ENCODE results near the gene MYO6.

MYO6 gene

DNA sequence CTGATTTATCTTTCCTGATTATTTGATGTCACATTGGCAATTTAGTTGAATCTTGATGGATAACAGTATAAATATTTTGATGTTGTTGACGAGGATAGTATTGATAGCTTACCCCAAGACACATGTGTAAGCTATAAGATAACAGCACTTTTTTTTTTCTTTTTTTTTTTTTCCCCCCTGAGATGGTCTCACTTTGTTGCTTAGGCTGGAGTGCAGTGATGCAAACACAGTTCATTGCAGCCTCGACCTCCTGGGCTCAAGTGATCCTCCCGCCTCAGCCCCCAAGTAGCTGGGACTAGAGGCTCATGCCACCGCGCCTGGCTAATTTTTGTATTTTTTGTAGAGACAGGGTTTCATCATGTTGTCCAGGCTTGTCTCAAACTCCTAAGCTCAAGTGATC, 21.8 kb downstream of the MYO6 start:
- no peak for DNase-seq

DNA sequence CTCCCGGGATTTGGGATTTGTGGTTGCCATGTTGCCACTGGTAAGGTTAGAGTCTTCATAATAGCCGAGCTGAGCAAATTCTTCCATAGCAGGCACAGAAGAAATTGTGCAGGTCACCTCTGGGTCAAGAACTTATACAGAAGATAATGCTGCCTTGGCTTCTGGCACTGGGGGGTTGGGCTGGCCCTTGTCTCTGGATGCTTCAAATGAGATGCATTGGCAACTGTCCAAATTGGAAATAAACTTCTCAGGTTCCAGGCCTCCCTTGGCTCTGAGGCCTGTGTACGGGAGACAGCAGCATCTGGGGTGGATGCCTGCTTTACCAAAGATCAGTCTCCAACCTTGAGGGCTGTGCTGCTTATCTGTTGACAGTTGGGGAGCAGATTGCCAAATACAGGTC, 26.2 kb downstream of the MYO6 start:
- DNase-seq = peak; percentile 65

DNA sequence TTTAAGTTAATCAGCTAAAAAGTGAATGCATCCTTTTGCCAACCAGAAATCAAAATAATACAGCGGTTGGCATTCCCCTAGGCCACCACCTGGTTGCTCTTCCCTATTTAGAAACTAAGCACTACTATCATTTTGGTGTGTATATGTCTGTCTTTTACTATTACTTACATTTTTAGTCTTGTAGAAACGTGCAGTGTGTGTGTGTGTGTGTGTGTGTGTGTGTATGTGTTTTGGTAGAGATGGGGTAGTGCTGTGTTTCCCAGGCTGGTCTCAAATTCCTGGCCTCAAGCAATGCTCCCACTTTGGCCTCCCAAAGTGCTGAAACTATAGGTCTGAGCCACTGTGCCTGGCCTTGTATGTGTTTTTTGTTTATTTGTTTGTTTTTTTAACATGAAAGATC, 27.4 kb downstream of the MYO6 start:
- no peak for DNase-seq

DNA sequence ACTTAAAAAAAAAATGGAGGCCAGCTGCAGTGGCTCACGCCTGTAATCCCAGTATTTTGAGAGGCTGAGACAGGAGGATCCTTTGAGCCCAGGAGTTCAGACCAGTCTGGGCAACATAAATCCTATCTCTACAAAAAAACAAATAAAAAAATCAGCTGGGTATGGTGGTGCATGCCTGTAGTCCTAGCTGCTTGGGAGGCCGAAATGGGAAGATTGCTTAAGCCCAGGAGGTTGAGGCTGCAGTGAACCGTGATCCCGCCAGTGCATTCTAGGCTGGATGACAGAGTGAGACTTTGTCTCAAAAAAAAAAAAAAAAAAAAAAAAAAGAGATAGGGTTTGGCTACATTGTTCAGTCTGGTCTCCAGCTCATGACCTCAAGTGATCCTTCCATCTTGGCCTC, 29.7 kb downstream of the MYO6 start:
- DNase-seq = no peak

DNA sequence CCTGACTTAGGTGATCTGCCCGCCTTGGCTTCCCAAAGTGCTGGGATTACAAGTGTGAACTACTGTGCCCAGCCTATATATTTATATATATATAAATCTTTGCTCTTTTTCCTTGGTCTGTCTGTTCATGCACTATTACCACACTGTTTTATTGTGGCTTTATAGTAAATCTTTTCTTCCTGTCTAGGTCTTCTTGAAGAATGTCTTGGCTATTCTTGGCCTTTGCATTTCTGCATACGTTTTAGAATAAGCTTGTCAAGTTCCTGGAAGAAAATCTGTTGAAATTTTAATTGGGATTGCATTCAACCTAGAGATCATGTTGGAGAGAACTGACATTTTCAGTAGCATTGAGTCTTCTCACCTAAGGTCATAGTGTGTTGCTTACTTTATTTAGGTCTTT, 37.1 kb downstream of the MYO6 start:
- DNase-seq = no peak

DNA sequence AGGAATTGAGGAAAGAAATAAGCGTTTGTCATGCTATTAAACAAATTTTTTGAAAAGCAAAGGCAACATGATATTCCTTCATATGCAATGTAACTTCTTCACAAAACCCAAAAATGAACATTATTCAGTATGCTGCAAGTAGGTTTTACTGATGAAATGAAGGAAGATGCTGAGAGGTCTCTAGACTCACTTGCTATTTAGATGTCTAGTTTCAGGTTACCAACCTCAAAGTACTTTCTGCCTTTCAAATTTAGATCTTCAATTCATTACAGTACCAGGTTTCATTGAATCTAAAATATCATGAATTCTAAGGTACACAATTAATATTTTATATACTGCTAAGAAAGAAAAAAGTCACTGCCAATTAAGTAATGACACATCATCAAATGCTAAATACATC, 39.9 kb downstream of the MYO6 start:
- DNase-seq = no peak

DNA sequence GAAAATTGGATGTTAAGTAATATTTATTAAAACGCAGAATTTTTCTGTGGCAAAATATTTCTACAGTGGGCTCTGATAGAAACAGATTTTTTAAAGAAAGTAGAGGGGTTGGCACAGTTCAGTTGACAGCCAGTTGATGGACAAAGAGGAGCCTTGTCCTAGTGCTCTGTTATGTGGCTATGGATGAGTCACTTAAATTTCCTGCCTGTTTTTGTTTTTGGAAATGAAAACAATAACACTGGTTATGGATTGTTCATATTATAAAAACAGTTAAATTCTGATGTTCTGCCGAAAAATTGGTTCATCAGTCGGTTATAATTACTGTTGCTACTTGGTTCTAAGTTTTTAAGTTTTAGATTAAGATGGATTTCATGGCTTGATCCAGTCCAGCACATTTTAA, 42.8 kb downstream of the MYO6 start:
- DNase-seq = no peak

DNA sequence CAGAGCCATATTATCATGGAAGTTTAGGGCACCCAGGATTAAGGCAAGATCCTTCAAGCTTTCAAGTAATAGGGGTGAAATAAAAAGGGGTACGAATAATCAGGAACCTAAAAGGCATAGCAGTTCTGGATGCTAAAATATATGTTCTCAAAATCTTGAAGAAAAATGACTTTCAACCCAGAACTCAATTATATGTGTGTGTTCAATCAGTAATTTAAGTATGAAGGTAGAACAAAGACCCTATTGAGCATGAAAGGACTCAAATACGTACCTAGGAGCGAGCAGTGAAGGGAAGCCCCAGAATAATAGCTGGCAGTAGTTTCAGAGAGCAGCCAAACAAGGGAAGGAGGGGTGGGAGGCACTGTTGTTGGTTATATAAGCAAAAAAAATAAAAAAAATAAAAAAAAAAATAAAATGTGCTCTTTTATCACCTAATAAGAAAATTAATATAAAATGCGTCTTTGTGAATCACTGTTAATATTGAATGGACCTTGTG, 45.4 kb downstream of the MYO6 start:
- no peak for DNase-seq

DNA sequence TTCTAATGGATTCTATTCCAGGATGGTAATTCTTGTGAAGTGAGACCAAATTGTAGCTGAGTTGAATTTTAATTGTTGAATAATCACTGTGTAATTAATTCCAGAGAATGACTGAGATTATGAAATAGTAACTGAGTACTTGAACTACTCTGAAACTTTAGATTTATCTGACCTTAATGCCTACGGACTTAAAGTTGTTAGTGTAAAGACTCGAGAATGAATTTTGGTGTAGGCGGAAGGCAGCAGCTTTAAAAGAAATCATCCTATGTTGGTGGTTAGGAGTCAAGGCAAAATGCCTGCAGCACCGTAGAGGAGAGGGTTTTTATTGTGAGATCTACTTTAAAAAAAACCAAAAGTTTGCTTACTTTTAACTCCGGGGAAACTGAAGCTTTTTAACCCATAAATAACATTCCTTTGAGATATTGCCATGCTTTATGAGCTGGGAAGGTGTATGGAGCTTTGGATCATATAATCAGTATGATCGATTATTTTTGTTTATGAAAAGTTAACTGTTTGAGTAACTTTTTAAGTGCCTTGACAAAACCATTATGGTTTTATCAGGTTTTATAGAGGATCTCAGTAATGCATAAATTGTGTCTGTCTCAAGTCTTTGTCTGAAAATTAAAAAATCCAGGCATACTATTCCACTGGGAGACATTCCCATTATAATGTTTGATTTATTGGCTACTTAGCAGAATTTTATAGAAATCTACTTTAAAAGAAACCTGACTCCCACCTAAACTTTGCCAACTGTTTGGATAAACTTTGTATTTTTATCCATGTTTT, 46.1 kb downstream of the MYO6 start:
- DNase-seq = no peak

DNA sequence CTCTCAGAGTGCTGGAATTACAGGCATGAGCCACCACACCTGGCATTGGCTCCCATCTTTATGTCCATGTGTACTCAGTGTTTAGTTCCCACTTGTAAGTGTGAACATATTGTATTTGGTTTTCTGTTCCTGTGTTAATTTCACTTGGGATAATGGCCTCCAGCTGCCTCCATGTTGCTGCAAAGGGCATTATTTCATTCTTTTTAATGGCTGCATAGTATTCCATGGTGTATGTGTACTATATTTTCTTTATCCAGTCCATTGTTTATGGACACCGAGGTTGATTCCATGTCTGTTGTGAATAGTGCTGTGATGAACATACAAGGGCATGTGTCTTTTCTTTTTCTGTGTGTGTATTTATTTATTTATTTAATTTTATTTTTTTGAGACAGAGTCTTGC, 47.7 kb downstream of the MYO6 start:
- no peak for DNase-seq

DNA sequence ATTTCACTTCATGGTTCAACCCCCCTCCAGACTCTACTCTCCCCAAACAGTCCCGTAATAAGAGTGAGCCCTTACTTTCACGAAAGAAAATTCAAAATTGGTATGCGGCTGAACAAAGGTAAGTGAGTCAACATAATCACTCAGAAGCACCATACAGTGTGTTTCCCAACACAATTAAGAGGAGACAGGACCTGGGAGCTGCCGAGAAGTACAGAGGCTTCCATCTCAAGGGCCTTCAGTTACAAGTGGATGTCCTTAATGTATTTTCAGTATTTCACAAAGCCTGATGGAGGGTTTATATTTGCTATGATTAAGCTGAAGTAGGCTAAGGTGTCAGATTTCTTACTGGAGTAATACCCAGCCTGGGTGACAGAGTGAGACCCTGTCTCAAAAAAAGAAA, 51.1 kb downstream of the MYO6 start:
- DNase-seq = peak; percentile 26

DNA sequence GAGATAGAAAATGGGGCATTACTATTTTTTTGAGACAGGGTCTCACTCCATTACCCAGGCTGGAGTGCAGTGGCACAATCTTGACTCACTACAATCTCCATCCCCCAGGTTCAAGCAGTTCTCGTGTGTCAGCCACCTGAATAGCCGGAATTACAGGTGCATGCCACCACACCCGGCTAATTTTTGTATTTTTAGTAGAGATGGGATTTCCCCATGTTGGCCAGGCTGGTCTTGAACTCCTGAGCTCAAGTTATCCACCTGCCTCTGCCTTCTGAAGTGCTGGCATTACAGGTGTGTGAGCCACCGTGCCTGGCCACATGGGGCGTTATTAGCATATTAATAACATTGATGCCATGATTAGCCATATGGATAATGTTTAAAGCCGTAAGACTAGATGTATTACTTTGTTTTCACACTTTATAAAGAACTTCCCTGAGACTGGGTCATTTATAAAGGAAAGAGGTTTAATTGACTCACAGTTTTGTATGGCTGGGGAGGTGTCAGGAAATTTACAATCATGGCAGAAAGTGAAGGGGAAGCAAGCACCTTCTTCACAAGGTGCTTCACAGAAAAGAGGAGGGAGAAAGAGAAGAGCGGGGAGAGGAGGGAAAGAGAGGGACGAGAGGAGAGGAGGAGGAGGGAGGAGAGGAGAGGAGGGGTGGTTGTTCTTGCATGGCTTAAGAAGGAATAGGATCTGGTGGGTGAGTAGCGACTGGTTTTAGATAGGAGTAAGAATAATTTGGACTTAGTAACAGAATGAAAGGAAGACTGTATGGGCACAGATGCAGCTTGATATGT, 51.9 kb downstream of the MYO6 start:
- DNase-seq = no peak

DNA sequence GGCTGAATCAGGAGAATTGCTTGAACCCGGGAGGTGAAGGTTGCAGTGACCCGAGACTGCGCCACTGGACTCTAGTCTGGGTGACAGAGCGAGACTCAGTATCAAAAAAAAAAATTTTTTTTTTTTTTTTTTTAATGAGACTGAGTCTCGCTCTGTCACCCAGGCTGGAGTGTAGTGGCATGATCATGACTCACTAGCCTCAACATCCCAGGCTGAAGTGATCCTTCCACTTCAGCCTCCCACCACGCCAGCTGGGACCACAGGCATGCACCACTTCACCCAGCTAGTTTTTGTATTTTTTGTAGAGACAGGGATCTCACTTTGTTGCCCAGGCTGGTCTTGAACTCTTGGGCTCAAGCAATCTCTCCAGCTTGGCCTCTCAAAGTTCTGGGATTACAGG, 53.3 kb downstream of the MYO6 start:
- no peak for DNase-seq

DNA sequence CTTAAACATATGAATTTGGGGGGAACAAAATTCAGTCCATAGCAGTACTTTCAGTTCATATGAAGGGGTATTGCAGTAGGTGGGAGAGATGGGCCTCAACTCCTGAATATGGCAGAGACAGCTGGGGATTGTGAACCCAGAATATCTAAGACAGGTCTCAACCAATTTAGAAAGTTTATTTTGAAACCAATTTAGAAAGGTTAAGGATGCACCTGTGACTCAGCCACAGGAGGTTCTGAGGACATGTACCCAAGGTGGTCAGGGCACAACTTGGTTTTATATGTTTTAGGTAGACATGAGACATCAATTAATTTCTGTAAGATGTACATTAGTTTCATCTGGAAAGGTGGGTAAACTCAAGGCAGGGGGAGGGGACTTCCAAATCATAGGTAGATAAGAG, 59.5 kb downstream of the MYO6 start:
- DNase-seq = no peak

DNA sequence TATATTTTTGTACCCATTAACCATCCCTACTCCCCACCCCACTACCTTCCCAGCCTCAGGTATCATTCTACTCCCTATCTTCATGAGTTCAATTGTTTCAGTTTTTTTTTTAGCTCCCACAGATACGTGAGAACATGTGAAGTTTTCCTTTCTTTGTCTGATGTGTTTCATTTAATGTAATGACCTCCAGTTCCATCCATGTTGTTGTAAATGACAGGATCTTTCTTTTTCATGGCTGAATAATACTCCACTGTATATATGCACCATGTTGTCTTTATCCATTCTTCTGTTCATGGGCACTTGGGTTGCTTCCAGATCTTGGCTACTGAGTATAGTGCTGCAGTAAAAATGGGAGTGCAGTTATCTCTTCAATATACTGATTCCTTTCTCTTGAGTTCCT, 63.5 kb downstream of the MYO6 start:
- no peak for DNase-seq

DNA sequence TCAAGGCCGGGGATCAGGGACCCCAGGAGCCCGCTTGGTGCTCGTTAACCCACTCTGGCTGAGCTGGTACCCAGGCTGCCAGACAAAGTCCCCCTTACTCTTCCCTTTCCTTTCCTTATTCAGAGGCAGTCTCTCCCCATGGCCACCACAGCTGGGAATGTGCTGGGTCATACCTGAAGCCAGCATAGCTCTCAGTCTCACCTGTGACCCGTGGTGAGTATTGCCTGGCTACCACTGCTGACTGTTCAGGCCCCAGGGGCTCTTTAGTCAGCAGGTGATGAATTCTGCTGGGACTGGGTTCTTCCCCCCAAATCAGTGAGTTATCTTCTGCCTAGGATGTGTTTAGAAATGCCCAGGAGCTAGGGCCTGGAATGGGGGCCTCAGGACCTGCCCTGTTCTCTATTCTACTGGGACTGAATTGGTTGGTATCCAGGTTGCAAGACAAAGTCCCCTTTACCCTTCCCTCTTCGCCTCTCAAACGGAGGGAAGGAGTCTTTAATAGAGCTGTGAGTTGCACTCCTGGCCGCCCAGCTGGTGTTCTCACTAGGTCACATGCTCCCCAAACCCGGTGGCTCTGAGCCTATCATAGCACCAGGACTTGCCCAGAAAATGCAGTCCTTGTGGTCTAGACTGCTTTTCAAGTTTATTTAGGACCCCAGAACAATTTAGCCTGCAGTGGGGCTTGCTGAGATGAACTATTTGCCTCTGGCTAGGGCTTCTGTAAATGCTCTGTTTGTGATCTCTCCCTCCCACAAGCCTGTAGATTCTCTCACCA, 64.6 kb downstream of the MYO6 start:
- no peak for DNase-seq

DNA sequence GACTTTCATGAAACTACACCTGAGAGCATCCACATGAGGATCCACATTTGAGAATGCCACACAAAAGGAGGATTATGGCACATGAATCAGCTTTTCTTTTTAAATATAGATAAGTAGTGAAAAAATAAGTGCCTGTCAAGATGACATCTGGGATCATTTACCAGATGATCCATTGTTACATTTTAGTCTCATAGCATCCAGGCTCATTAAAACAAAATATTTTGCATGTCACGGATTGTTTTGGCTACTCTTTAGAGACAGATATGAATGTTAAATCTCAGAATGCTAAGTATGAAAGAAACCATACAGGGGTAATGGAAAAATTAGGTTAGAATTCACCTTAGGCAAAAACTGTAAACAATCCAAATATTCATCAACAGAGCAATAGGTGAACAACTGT, 66.7 kb downstream of the MYO6 start:
- no peak for DNase-seq

DNA sequence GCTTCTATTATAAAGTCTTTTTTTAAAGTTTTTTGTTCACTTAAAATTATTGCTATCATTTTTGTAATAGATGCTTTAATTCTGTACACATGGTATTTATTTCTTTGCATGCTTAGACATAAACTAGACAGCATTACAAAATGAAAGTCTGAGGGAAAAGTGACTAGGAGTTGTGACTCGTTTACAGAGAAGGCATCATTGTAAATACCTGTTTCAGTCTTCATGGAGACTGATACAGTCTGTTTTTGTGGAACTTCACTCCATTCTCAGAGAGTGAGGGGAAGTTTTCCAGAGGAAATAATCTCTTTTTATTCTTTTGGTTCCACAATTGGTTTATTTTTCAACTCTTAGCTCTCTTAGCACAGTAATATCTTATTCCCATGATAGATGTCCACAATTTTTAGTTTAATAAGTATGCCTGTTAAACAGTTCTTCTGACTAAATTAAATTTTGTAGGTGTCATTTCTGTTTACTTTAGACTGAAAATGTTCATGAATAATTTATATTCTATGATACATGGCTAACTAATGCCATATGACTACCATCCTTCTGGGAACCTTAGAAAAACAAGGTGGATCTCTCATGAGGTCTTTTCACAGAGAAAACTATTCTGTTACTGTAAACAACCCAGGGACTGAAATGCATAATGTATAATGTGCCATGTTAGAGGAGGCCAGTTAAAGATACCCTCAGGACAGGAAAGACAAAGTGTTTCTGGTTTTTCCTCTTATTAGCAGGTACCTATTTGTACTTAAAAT, 69.2 kb downstream of the MYO6 start:
- no peak for DNase-seq

DNA sequence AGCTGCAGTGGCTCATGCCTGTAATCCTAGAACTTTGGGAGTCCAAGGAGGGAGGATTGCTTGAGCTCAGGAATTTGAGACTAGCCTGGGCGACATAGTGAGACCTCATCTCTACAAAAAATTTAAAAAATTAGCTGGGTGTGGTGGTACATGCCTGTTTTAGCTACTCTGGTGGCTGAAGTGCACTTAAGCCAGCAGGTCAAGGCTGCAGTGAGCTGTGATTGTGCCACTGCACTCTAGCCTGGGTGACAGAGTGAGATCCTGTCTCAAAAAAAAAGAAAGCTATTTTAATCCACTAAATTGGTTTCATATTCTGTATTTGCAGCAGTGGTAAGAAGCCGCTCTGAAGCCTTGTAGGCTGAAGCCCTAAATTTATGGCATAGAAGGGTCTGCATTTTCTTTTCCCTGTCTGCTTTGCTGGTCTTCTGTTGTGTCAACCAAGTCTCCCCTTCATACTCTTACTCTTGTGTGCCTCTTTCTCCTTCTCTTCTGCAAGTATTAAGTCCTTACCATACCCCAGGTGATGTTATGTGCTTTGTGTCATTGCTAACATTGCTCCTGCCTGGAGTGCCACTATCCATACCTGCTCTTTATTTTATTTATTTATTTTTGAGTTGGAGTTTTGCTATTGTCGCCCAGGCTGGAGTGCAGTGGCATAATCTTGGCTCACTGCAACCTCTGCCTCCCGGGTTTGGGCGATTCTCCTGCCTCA, 70.9 kb downstream of the MYO6 start:
- no peak for DNase-seq

DNA sequence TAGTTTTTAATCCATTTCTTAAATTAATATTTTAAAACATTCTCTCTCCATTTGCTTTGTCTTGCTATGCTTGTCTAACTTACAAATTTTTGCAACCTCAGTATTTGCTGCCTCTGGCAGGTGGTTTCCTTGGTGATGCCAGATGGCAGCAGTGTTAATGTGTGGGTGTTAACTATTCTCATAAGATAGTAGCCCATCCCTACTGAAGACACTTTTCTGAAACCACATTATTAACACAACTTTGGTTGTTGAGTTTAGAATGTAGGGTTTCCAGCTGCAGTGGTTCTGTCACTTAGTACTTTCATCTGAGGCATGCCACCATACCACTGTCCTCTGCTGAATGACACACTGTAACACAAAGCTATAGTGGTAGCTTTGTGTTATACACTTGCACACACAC, 75.1 kb downstream of the MYO6 start:
- DNase-seq = no peak

DNA sequence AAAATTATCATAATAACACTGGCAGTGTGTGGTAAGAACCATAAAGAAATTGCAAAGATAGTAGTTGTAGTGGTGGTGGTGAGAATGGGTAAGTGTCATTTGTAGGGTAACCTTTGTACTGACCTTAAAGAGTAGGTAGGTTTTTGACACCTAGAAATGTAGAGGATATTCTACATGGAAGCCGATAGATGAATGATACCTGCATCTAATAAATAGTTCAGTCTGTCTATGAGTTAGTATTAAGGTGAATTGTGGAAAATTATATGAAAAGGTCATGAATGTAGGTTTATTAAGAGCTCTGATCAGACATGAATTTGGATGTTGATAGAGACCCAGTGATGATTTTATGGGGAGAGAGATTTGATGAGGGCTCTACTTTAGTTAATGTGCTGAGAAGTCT, 78.1 kb downstream of the MYO6 start:
- no peak for DNase-seq
